Type B pancreatic cell (in vitro differentiated cells): ENCODE results near the gene CLEC1B. TPM values are rescaled to one million over a fixed set of nuclear protein-coding genes. Genes with fewer than 3 reads are reported as not detected.
"Not testable (repeated sequence)": the region's sequence is repeated elsewhere in the genome, so short reads cannot be mapped to it uniquely, and the experiment has no call there.

Experiments
- DNase-seq: peaks from one replicate; pipeline ENCODE4 v3.0.0; 2021; ENCODE audit warnings: mixed read lengths; ENCODE audit not compliant: unreplicated experiment; ENCODE audit errors: extremely low spot score
- H3K27ac Mint-ChIP-seq: 2 replicates; pipeline ENCODE4 v1.8.0; 2021; ENCODE audit warnings: mild to moderate bottlenecking, mixed read lengths
- H3K27me3 Mint-ChIP-seq: 2 replicates; pipeline ENCODE4 v1.8.0; 2021; ENCODE audit warnings: mixed read lengths
- H3K36me3 Mint-ChIP-seq: 2 replicates; pipeline ENCODE4 v1.8.0; 2021; ENCODE audit warnings: mixed read lengths
- H3K4me1 Mint-ChIP-seq: one replicate; pipeline ENCODE4 v1.8.0; 2021; ENCODE audit warnings: mixed read lengths; ENCODE audit not compliant: unreplicated experiment
- H3K4me3 Mint-ChIP-seq: 2 replicates; pipeline ENCODE4 v1.8.0; 2021; ENCODE audit warnings: mild to moderate bottlenecking, mixed read lengths
- H3K9me3 Mint-ChIP-seq: 2 replicates; pipeline ENCODE4 v1.8.0; 2021; ENCODE audit warnings: mixed read lengths
- total RNA-seq: library from RNA; stranded (reverse); gene quantifications from 2 replicates; pipeline ENCODE4 v1.2.1, GENCODE V29; 2021; ENCODE audit warnings: low replicate concordance
- TF ChIP-seq, protein P1 (sequence below): fragments of 200-600 bp; sonication (generic); conservative IDR thresholded peaks from 2 replicates; pipeline ENCODE4 v1.5.0; 2021; ENCODE audit warnings: antibody characterized with exemption, mild to moderate bottlenecking

Gene CLEC1B
- total RNA-seq, 1 donor from 2014 or later: not detected

DNA sequence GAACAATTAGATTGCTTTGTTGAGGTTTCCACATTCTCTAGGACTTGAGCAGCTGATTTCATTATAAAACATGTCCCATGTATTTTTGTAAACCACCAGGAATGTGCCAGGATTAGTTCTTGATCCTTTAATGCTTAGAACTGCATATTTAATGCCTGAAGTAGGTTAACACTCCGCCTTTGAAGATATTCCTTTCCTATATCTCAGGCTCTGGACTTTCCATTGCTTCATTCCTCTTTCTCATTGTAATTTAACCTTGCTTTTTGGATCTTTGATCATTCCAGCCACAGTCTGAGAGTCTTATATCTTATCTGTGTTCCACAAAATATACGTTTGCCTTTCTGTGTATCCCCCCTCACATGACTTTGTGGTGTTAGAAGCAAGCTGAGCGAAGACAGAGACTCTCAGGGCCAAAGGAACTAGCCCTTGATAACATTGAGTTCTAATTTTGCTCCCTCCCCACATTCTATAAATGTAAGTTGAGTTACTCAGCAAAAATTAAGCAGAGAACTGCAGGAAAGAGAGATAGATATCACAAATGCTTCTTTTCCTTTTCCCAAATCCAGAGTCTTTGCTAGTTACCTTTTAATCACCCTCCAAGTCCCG, 2.4 kb upstream of the CLEC1B start:
- Mint-ChIP-seq H3K4me1 (no peaks in the 10 kb centered on the region), H3K9me3 (no peaks in the 10 kb centered on the region), H3K27ac (no peak overlapping the region), H3K4me3 (no peak overlapping the region), H3K36me3 (no peaks in the 10 kb centered on the region), H3K27me3 (peaks cover 3% of the 10 kb centered on the region)
- TF ChIP-seq, protein P1, sequence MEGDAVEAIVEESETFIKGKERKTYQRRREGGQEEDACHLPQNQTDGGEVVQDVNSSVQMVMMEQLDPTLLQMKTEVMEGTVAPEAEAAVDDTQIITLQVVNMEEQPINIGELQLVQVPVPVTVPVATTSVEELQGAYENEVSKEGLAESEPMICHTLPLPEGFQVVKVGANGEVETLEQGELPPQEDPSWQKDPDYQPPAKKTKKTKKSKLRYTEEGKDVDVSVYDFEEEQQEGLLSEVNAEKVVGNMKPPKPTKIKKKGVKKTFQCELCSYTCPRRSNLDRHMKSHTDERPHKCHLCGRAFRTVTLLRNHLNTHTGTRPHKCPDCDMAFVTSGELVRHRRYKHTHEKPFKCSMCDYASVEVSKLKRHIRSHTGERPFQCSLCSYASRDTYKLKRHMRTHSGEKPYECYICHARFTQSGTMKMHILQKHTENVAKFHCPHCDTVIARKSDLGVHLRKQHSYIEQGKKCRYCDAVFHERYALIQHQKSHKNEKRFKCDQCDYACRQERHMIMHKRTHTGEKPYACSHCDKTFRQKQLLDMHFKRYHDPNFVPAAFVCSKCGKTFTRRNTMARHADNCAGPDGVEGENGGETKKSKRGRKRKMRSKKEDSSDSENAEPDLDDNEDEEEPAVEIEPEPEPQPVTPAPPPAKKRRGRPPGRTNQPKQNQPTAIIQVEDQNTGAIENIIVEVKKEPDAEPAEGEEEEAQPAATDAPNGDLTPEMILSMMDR: no peak
- no peak for DNase-seq

DNA sequence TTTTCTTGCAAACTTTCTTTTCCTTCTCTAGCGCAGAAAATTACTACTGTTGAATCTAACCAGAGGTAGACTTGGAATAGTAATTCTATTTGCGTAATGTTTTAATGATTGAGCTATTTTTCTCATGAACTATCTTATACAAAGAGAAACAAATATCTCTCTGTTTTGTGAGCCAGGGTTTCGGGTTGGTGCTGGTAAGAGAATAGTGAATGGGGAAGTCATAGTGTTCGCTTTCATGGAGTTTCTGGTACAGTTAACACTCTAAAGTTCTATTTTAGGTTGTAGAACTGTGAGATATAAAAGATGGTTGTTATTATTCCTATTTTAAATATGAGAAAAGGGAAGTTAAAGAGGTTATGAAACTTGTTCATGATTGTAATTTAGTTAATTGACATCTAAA, 6.6 kb downstream of the CLEC1B start:
- H3K27me3 Mint-ChIP-seq: peaks cover 21% of the 10 kb centered on the region
- no peak overlapping the region for H3K27ac Mint-ChIP-seq
- no peaks in the 10 kb centered on the region for H3K9me3 Mint-ChIP-seq
- no peak for DNase-seq
- TF ChIP-seq, protein P1: no peak
- no peaks in the 10 kb centered on the region for H3K36me3 Mint-ChIP-seq
- no peaks in the 10 kb centered on the region for H3K4me1 Mint-ChIP-seq
- H3K4me3 Mint-ChIP-seq: no peak overlapping the region

GRCh38 chr12:9991876-9992275, 7.0 kb downstream of the CLEC1B start:
- no peak overlapping the region for H3K4me3 Mint-ChIP-seq
- no peaks in the 10 kb centered on the region for H3K9me3 Mint-ChIP-seq
- no peak overlapping the region for H3K27ac Mint-ChIP-seq
- no peaks in the 10 kb centered on the region for H3K4me1 Mint-ChIP-seq
- no peaks in the 10 kb centered on the region for H3K36me3 Mint-ChIP-seq
- TF ChIP-seq, protein P1: no peak
- H3K27me3 Mint-ChIP-seq: peaks cover 21% of the 10 kb centered on the region
- DNase-seq: no peak

DNA sequence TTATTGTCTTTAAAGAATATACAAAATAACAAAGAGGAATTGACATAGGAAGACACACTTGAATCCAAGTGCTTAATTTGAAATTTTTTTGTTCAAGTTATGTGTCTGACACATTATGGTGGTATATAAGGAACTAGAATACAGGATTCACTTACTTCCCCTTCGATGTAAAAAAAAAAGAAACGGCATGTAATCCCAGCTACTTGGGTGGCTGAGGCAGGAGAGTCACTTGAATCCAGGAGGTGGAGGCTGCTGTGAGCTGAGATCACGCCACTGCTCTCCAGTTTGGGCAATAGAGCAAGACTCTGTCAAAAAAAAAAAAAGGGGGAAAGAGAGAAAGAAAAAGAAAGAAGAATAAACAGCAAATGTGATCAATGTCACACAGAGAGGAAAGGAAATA, 18.8 kb downstream of the CLEC1B start:
- Mint-ChIP-seq H3K27me3 (peaks cover 4% of the 10 kb centered on the region), H3K4me1 (no peaks in the 10 kb centered on the region), H3K4me3 (no peak overlapping the region), H3K27ac (no peak overlapping the region), H3K36me3 (no peaks in the 10 kb centered on the region), H3K9me3 (peaks cover 5% of the 10 kb centered on the region)
- TF ChIP-seq, protein P1: no peak
- no peak for DNase-seq

GRCh38 chr12:9977916-9978315, 21.0 kb downstream of the CLEC1B start:
- no peaks in the 10 kb centered on the region for H3K36me3 Mint-ChIP-seq

DNA sequence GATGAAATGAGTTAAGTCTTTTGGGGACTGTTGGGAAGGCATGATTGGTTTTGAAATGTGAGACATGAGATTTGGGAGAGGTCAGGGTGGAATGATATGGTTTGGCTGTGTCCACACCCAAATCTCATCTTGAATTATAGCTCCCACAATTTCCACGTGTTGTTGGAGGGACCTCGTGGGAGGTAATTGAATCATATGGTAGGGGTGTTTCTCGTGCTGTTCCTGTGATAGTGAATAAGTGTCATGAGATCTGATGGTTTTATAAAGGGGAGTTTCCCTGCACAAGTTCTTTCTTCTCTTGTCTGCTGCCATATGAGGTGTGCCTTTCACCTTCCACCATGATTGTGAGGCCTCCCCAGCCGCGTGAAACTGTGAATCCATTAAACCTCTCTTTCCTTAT, 22.3 kb downstream of the CLEC1B start:
- not testable (repeated sequence) for H3K27ac Mint-ChIP-seq, H3K27me3 Mint-ChIP-seq, H3K9me3 Mint-ChIP-seq, H3K4me1 Mint-ChIP-seq, DNase-seq, H3K36me3 Mint-ChIP-seq, H3K4me3 Mint-ChIP-seq

More at GRCh38 chr12:9977916-9978315, 21.0 kb downstream of the CLEC1B start:
- Mint-ChIP-seq H3K27ac (no peak overlapping the region), H3K4me3 (no peak overlapping the region), H3K9me3 (peaks cover 5% of the 10 kb centered on the region), H3K27me3 (peaks cover 9% of the 10 kb centered on the region), H3K4me1 (no peaks in the 10 kb centered on the region)
- no peak for DNase-seq
- TF ChIP-seq, protein P1: no peak
